Osteocyte (in vitro differentiated cells): ENCODE results near the gene TROAP. TPM values are rescaled to one million over a fixed set of nuclear protein-coding genes. Genes with fewer than 3 reads are reported as not detected.

Source experiments
- DNase-seq: peaks from one replicate; pipeline ENCODE4 v3.0.0; 2021; ENCODE audit warnings: mixed read lengths; ENCODE audit not compliant: unreplicated experiment; ENCODE audit errors: extremely low spot score
- H3K27ac Mint-ChIP-seq: one replicate; pipeline ENCODE4 v1.8.0; 2021; ENCODE audit warnings: mild to moderate bottlenecking, mixed read lengths; ENCODE audit not compliant: unreplicated experiment
- H3K27me3 Mint-ChIP-seq: one replicate; pipeline ENCODE4 v1.8.0; 2021; ENCODE audit warnings: mixed read lengths; ENCODE audit not compliant: unreplicated experiment
- H3K36me3 Mint-ChIP-seq: one replicate; pipeline ENCODE4 v1.8.0; 2021; ENCODE audit warnings: mixed read lengths; ENCODE audit not compliant: unreplicated experiment
- H3K4me1 Mint-ChIP-seq: one replicate; pipeline ENCODE4 v1.8.0; 2021; ENCODE audit warnings: mixed read lengths; ENCODE audit not compliant: unreplicated experiment
- H3K4me3 Mint-ChIP-seq: one replicate; pipeline ENCODE4 v1.8.0; 2021; ENCODE audit warnings: mild to moderate bottlenecking, moderate library complexity, mixed read lengths; ENCODE audit not compliant: unreplicated experiment
- H3K9me3 Mint-ChIP-seq: one replicate; pipeline ENCODE4 v1.8.0; 2021; ENCODE audit warnings: mixed read lengths; ENCODE audit not compliant: unreplicated experiment
- total RNA-seq: library from RNA; stranded (reverse); gene quantifications from 2 replicates; pipeline ENCODE4 v1.2.1, GENCODE V29; 2021
- TF ChIP-seq, protein P1 (sequence below): fragments of 200-600 bp; sonication (generic); IDR thresholded peaks from 2 replicates; pipeline ENCODE4 v1.5.0; 2021; ENCODE audit warnings: antibody characterized with exemption, mild to moderate bottlenecking, moderate library complexity

TROAP gene
- total RNA-seq, 1 donor from 2014 or later, result 9.6 TPM

DNA sequence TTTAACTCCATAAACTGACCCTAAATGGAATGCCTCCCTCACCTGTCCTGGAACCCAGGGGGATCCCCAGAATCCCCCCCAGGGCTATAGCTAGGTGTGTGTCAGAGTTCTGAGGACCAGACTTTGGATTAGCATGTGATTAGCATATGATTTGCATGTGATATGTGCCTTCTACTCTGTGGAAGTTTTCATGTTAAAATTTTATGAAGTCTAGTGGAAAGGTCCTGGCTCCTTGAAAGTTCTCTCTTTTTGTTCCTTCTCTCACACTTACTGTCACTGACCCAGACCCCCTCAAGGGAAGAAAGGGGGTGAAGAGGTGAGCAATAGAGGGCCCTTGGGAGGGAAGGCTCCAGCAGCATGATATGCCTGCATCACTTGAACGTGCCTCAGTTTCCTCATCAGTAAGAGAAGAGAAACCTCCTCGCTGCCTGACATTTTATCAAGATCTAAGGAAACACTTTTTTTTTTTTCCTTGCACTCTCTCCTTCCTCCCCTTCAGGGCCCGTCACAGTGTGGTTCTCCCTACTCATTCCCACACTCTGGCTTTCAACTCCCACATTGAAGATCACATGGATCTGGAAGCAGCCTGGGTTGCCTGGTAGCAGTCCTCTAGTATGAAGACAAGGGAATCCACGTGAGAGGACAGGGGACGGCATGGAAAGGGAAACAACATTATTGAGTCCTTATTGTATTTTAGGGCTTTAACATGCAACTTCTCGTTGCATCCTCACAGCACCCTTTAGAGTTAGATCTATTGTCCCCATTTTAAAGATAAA is 17.2 kb downstream of the TROAP start:
- no peak for DNase-seq
- H3K9me3 Mint-ChIP-seq, result no peaks in the 10 kb centered on the region
- TF ChIP-seq, protein P1, sequence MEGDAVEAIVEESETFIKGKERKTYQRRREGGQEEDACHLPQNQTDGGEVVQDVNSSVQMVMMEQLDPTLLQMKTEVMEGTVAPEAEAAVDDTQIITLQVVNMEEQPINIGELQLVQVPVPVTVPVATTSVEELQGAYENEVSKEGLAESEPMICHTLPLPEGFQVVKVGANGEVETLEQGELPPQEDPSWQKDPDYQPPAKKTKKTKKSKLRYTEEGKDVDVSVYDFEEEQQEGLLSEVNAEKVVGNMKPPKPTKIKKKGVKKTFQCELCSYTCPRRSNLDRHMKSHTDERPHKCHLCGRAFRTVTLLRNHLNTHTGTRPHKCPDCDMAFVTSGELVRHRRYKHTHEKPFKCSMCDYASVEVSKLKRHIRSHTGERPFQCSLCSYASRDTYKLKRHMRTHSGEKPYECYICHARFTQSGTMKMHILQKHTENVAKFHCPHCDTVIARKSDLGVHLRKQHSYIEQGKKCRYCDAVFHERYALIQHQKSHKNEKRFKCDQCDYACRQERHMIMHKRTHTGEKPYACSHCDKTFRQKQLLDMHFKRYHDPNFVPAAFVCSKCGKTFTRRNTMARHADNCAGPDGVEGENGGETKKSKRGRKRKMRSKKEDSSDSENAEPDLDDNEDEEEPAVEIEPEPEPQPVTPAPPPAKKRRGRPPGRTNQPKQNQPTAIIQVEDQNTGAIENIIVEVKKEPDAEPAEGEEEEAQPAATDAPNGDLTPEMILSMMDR, result no peak
- H3K36me3 Mint-ChIP-seq, result no peaks in the 10 kb centered on the region
- peaks cover 35% of the 10 kb centered on the region for H3K27me3 Mint-ChIP-seq
- H3K4me1 Mint-ChIP-seq, result peaks cover 33% of the 10 kb centered on the region
- no peak overlapping the region for H3K27ac Mint-ChIP-seq
- H3K4me3 Mint-ChIP-seq, result no peak overlapping the region

DNA sequence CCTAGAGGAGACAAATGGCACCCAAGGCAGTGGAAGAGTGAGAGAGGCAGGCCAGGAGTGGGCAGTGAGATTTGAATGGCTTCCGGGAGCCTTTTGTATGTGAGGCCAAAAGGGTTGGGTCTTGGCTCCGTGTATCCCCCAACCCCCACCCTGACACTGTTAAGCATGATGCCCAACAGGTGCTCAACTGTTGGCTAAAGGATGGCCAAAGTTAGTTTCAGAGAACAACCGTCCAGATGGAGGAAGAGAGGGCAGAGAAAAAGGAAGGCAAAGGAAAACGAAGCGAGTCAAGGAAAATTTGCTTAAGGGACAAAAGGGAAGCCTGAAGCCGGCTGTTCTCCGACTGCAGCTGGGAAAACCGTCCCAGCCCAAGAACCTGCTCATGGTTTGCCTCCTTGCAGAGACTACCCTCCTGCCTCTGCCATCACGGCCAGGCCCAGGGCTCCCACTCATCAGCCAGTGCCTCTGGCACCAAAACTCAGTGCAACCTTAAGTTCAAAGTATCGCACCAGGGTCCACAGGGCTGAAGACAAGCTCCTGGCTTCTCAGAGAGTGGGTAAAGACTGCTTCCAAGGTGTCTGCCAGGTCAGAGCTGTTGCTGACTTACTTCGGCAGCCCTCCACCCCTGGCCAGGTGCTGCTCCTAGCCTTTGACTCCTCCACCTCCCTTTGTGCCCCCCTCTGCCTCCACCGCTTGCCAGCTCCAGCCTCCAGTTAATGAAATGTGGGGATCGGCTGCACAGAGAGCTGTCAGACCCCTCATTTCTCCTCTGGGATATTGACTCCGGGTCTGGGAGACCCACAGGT is 18.1 kb downstream of the TROAP start:
- Mint-ChIP-seq H3K27me3 (peaks cover 38% of the 10 kb centered on the region), H3K4me1 (peaks cover 40% of the 10 kb centered on the region), H3K9me3 (no peaks in the 10 kb centered on the region), H3K4me3 (no peak overlapping the region), H3K36me3 (no peaks in the 10 kb centered on the region), H3K27ac (no peak overlapping the region)
- no peak for DNase-seq
- TF ChIP-seq, protein P1, result no peak

DNA sequence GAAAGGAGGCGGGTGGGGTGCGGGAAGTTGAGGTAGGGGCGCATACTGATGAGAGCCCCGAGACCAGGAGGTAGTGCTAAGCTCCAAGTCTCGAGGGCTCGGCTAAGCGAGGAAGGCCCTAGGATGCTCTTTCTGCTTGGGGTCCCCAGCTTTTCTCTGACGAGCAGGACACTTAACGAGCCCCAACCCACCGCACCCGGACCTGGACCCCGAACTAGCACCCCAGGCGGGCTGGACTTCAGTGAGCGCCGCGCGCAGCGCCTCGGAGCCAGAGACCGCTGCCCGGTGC is 18.7 kb downstream of the TROAP start:
- Mint-ChIP-seq H3K4me1 (peaks cover 45% of the 10 kb centered on the region), H3K9me3 (no peaks in the 10 kb centered on the region), H3K36me3 (no peaks in the 10 kb centered on the region), H3K27me3 (peaks cover 40% of the 10 kb centered on the region), H3K4me3 (peak overlapping the region; percentile 42), H3K27ac (no peak overlapping the region)
- TF ChIP-seq, protein P1, result no peak
- DNase-seq, result no peak

DNA sequence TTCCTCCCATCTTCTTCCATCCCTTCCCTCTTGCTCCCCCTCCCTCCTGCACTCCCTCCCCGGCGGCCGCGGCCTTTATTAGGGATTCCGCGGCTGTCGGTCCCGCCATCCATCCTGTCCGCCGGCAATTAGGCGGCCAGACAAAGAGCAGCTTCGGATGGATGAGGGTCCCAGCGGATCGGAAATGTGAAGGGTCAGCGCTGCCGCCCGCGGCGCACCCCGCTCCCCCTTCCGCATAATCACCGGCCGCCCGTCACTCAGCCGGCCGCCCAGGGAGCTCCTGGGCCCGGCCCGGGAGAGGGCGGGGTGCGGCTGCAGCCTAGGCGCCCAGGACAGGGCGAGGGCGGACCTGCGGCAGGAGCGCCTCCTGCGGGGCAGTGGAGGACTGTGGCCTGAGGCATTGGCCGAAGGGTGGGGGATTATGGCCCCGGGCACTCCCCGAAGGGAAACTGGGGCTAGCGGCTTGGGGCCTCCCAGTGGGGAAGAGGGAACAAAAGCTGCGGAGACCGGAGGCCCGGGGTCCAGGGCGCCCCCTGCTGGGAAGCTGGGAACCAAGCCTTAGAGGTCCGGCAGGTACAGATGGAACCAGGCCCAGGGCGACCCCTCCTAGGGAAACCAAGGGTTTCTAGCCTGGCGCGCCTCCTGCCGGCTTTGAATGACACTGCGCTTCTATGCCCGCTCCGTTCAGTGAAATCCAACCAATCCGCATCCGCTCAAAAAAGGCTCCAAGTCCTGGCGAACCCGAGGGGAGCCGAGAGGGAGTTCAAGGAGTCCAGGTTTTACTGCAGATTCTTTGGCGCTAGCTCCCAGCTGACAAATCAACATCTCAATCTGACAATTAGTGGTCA is 19.2 kb downstream of the TROAP start:
- TF ChIP-seq, protein P1, result peak; percentile 92
- no peaks in the 10 kb centered on the region for H3K36me3 Mint-ChIP-seq
- DNase-seq, result peak; percentile 91
- peaks cover 39% of the 10 kb centered on the region for H3K27me3 Mint-ChIP-seq
- H3K9me3 Mint-ChIP-seq, result no peaks in the 10 kb centered on the region
- H3K4me1 Mint-ChIP-seq, result peaks cover 46% of the 10 kb centered on the region
- H3K27ac Mint-ChIP-seq, result no peak overlapping the region
- H3K4me3 Mint-ChIP-seq, result peak overlapping the region; percentile 56
